HFF-Myc (cell line): ENCODE measurements around the gene ZDHHC7.

ENCODE experiments used
- DNase-seq: peaks from one replicate; pipeline ENCODE4 v3.0.0-alpha.2; 2011; ENCODE audit warnings: low read depth; ENCODE audit errors: extremely low read depth
- H3K4me3 ChIP-seq: replicated peaks from 2 replicates; pipeline ENCODE4 v1.5.1; 2011; ENCODE audit warnings: low read depth, mild to moderate bottlenecking, control low read depth, low read length
- CTCF ChIP-seq: IDR thresholded peaks from 2 replicates; pipeline ENCODE4 v1.5.1; 2012; ENCODE audit warnings: mild to moderate bottlenecking, low read depth, low read length, control low read depth; ENCODE audit errors: missing control alignments

Gene ZDHHC7

GRCh38 chr16:84930298-84931106 is 80.8 kb downstream of the ZDHHC7 start:
- no peak for DNase-seq
- H3K4me3 ChIP-seq: no peak overlapping the region
- TF ChIP-seq CTCF: no peak

GRCh38 chr16:84929421-84930297 is 81.7 kb downstream of the ZDHHC7 start:
- TF ChIP-seq CTCF: no peak
- H3K4me3 ChIP-seq: no peak overlapping the region
- DNase-seq: no peak

GRCh38 chr16:84928679-84929420 is 82.5 kb downstream of the ZDHHC7 start:
- TF ChIP-seq CTCF: no peak
- DNase-seq: no peak
- H3K4me3 ChIP-seq: no peak overlapping the region

- TF ChIP-seq CTCF: no peak
- no peak for DNase-seq
- H3K4me3 ChIP-seq: no peak overlapping the region
Measured at GRCh38 chr16:84927621-84928591, 83.4 kb downstream of the ZDHHC7 start.

- no peak overlapping the region for H3K4me3 ChIP-seq
- no peak for TF ChIP-seq CTCF
- no peak for DNase-seq
Measured at GRCh38 chr16:84926462-84926861, 84.9 kb downstream of the ZDHHC7 start.
